GM19395 (cell line): ENCODE data around the gene MYCBPAP.

Experiments
- ATAC-seq: cut with Tn5 transposase; IDR thresholded peaks from one replicate; pipeline ENCODE4 v1.9.1; 2021; ENCODE audit warnings: mild to moderate bottlenecking, moderate library complexity; ENCODE audit not compliant: unreplicated experiment

MYCBPAP gene

DNA sequence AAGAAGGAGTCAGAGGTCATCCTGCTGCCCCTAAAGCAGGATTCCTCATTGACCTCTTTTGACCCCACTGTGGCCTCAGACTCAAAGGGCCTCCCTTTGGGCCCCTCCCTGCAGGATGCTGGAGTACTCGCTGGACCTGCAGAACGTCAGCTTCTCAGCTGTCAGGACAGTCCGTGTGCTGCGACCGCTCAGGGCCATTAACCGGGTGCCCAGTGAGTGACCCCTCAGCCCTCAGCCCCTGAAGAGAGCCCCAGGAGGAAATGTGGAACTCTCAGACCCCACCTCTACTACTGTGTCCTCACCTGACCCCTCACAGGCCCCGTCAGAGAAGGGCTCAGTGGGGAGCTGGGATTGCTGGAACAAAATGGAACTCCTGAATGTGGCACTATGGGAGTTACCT lies 61.4 kb downstream of the MYCBPAP start:
- ATAC-seq, result no peak

DNA sequence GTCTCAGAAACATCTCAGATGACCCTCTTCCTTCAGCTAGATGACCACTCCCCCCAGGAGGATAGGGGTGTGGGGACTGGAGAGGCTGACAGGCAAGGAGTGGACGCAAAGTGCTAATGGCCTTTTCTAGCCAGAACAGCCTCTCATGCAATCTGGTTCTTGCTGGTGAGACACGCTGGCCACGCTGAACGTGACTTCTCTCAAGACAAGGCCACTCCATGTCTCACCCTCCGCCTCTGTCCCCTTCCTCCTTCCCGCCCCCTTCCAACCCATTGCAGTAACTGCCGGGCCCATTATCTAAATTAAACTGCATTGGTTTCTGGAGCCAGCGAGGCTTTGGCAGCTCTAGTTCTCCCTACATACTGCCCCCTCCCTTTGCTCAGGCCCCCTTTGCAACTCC lies 61.8 kb downstream of the MYCBPAP start:
- ATAC-seq, result no peak

DNA sequence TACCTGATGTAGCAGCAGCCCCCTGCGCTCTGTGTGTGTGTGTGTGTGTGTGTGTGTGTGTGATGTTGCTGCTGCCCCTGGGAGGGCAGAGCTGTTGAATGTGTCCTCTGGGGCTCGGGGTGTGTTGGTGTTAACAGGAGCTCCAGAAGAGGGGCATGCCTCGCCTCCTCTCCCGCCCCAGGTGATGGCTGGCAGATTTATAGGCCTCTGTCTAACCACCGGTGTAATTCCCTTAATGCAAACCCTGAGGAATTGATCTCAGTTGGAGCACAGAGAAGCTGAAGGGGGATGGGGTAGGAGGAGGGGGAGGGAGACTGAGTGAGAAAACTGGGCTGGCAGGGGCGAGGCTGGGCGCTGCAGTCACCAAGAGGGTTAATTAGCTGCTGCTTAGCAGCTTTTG lies 62.3 kb downstream of the MYCBPAP start:
- ATAC-seq, result no peak

DNA sequence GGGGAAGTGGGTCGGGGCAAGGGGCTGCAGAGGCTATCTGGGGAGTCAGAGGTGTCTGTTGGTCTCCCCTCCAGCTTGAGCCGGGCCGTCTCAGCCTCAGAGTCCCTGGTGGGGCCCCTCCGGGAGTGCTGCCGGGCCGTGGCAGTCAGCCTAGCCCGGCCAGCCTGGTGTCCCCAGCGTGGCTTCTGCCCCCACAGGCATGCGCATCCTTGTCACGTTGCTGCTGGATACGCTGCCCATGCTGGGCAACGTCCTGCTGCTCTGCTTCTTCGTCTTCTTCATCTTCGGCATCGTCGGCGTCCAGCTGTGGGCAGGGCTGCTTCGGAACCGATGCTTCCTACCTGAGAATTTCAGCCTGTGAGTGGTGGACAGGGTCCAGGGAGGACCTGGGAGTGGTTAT lies 63.4 kb downstream of the MYCBPAP start:
- no peak for ATAC-seq

DNA sequence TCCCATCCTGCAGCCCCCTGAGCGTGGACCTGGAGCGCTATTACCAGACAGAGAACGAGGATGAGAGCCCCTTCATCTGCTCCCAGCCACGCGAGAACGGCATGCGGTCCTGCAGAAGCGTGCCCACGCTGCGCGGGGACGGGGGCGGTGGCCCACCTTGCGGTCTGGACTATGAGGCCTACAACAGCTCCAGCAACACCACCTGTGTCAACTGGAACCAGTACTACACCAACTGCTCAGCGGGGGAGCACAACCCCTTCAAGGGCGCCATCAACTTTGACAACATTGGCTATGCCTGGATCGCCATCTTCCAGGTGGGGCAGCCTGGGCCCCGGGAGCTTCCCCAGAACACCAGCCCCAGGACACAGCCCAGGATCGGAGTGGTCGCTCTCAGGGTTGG lies 64.3 kb downstream of the MYCBPAP start:
- no peak for ATAC-seq

DNA sequence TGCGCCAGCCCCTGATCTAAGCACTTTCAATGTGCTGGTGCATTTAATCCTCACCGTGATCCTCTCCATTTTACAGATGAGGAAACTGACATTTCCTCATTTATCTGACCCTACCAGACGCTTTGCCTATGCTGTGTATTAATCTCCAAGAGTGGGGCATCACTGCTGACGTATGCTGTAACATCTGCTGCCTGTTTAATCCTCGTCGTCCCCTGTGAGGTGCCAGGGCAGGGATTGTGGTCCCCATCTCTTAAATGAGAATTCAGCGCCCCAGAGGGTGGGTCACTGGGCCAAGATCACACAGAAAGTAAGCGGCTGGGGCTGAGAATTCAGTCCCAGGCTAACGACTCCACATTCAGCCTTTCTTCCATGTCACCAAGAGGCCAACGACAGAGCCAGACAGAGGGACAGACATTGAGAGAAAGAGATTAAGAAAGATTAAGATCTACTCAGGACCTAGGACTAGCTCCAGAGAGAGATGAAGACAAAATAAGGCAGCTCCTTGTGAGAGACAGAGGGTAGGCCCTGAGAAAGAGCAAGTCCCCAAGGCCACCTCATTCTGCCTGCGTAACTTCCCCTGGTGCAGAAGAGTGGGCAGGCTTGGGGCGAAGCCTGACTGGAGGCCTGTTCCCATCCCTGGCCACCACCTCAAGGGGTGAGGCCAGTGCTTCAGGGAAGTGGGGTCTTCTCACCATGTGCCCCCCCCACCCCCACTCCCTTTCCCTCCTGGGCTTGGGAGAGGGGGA lies 65.8 kb downstream of the MYCBPAP start:
- ATAC-seq, result no peak

DNA sequence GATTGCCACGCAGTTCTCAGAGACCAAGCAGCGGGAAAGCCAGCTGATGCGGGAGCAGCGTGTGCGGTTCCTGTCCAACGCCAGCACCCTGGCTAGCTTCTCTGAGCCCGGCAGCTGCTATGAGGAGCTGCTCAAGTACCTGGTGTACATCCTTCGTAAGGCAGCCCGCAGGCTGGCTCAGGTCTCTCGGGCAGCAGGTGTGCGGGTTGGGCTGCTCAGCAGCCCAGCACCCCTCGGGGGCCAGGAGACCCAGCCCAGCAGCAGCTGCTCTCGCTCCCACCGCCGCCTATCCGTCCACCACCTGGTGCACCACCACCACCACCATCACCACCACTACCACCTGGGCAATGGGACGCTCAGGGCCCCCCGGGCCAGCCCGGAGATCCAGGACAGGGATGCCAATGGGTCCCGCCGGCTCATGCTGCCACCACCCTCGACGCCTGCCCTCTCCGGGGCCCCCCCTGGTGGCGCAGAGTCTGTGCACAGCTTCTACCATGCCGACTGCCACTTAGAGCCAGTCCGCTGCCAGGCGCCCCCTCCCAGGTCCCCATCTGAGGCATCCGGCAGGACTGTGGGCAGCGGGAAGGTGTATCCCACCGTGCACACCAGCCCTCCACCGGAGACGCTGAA lies 67.5 kb downstream of the MYCBPAP start:
- no peak for ATAC-seq

DNA sequence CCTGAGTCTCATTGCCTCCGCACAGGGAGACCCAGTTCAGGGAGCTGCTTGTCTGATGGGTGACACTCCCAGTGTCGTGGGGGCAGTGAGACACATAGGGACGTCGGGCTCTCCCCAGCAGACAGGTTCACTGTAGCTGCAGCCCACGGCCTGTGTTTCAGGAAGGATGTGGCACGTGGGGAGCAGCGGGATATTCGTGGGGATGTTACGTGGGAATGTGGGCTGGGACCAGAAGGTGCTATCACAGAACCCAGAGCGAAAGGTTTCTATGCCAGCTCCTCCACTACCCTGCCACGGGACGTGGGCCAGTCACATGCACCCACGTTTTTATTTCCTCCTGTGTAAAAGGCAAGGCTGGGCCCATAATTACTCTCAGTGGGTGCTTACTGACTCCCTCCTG lies 68.6 kb downstream of the MYCBPAP start:
- ATAC-seq, result no peak

DNA sequence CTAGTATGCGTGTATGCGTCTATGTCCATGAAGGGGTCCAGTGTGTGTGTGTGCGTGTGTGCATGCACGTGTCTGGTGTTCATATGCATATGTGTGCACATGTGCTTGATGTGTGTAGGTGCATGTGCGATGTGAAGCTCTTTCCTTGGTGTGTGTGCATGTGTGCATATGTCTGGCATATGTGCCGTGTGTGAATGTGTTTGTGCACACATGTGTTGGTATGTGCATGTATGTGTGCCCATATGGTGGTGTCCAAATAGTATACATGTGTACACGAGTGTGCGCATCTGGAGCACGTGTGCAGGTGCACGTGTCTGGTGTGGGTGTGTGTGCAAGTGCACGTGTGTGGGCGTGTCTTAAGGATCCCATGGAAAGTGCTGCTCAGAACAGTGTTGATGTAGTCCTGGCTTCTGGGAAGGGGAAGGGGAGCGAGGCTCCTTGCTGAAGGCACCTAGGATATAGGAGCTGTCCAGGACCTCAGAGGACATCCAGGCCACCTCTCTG lies 69.3 kb downstream of the MYCBPAP start:
- ATAC-seq, result no peak

DNA sequence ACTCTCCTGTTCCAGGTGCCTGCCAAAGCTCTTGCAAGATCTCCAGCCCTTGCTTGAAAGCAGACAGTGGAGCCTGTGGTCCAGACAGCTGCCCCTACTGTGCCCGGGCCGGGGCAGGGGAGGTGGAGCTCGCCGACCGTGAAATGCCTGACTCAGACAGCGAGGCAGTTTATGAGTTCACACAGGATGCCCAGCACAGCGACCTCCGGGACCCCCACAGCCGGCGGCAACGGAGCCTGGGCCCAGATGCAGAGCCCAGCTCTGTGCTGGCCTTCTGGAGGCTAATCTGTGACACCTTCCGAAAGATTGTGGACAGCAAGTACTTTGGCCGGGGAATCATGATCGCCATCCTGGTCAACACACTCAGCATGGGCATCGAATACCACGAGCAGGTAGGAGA lies 69.9 kb downstream of the MYCBPAP start:
- no peak for ATAC-seq

DNA sequence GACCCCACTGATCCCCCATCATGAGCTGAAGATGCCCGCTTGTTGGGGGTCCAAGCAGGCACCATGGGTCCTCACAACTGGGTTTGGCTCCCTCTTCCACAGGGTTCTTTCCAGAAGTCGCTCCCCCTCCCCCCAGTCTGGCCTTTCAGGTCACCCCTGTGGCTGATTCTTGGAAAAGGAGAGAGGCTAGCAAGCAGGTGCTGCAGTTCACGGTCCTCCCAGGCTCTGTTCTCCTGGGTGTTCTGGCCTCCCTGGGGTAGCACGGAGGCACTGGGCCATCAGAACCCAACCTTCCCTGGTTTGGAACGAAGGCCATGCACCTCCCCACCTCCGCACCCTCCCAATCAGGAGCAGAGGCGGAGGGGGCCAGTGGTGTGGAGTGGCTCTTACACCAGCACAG lies 71.2 kb downstream of the MYCBPAP start:
- no peak for ATAC-seq

DNA sequence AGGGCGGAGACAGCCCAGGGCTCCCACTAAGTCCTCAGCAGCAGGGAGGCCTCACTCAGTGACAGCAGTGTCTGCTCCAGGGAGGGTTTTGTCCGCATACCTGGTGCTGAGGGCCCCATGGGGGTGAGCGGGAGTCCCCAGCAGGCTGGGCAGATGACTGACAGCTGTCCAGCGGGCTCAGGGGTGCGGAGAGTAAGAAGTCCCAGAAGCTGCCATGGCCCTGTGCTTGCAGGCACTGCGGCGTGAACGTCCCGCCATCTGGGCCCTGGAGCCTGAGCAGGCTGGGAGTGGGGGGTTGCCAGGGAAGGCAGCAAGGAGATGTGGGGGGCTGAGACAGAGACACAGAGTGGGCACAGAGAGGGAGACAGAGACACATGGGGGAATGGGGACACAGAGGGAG lies 72.4 kb downstream of the MYCBPAP start:
- ATAC-seq, result no peak
